ENCODE results near the gene TGFBRAP1.

The TGFBRAP1 gene

GRCh38 chr2:105237045-105237765, 92.3 kb downstream of the TGFBRAP1 start:
- TF ChIP-seq CTCF (conservative IDR thresholded peaks at IDR 0.05) (no peak), ZFX (IDR thresholded peaks at IDR 0.05) (no peak)
- H3K27ac ChIP-seq, result no peak overlapping the region

GRCh38 chr2:105236060-105236424, 93.5 kb downstream of the TGFBRAP1 start:
- TF ChIP-seq ZFX (IDR thresholded peaks at IDR 0.05), result no peak
- no peak for TF ChIP-seq CTCF (conservative IDR thresholded peaks at IDR 0.05)
- H3K27ac ChIP-seq, result no peak overlapping the region

GRCh38 chr2:105235388-105236059, 94.0 kb downstream of the TGFBRAP1 start:
- TF ChIP-seq CTCF (conservative IDR thresholded peaks at IDR 0.05), result peak; percentile 84
- TF ChIP-seq ZFX (IDR thresholded peaks at IDR 0.05), result no peak

GRCh38 chr2:105231232-105231619, 98.3 kb downstream of the TGFBRAP1 start:
- no peak overlapping the region for H3K27ac ChIP-seq
- no peak for TF ChIP-seq ZFX (IDR thresholded peaks at IDR 0.05)
- no peak for TF ChIP-seq CTCF (conservative IDR thresholded peaks at IDR 0.05)

More at GRCh38 chr2:105235388-105236059, 94.0 kb downstream of the TGFBRAP1 start:
- no peak overlapping the region for H3K27ac ChIP-seq

GRCh38 chr2:105224444-105224843, 105.1 kb downstream of the TGFBRAP1 start:
- no peak overlapping the region for H3K27ac ChIP-seq
- TF ChIP-seq ZFX (IDR thresholded peaks at IDR 0.05) (no peak), CTCF (conservative IDR thresholded peaks at IDR 0.05) (no peak)

- H3K27ac ChIP-seq, result no peak overlapping the region
- TF ChIP-seq CTCF (conservative IDR thresholded peaks at IDR 0.05) (no peak), ZFX (IDR thresholded peaks at IDR 0.05) (no peak)
Observed at GRCh38 chr2:105220604-105221003, 108.9 kb downstream of the TGFBRAP1 start.

GRCh38 chr2:105215586-105216192, 113.8 kb downstream of the TGFBRAP1 start:
- H3K27ac ChIP-seq, result no peak overlapping the region
- TF ChIP-seq CTCF (conservative IDR thresholded peaks at IDR 0.05) (no peak), ZFX (IDR thresholded peaks at IDR 0.05) (no peak)

All from C4-2B (cell line).